Jurkat, Clone E6-1 (cell line): ENCODE results near the gene PRCD.
A peak's percentile ranks its signal among the peaks of the same experiment; 100 is the strongest.

ENCODE experiments used
- DNase-seq: peaks from one replicate; pipeline ENCODE4 v3.0.0-alpha.2; 2011; ENCODE audit warnings: low read depth, low spot score
- H3K4me3 ChIP-seq: 2 replicates; pipeline ENCODE4 v1.5.1; 2011; ENCODE audit warnings: mild to moderate bottlenecking, low read length, control low read depth, moderate library complexity

PRCD gene

GRCh38 chr17:76565728-76566612, 26.1 kb downstream of the PRCD start:
- no peak overlapping the region for H3K4me3 ChIP-seq
- DNase-seq: no peak

GRCh38 chr17:76566613-76566943, 26.7 kb downstream of the PRCD start:
- no peak for DNase-seq
- no peak overlapping the region for H3K4me3 ChIP-seq

- no peak overlapping the region for H3K4me3 ChIP-seq
- no peak for DNase-seq
These were observed 27.2 kb downstream of the PRCD start for GRCh38 chr17:76566988-76567431.

- no peak for DNase-seq
- H3K4me3 ChIP-seq: no peak overlapping the region
These were observed 28.0 kb downstream of the PRCD start for GRCh38 chr17:76567634-76568432.

GRCh38 chr17:76568811-76569221, 29.0 kb downstream of the PRCD start:
- DNase-seq: no peak
- no peak overlapping the region for H3K4me3 ChIP-seq

GRCh38 chr17:76569607-76570279, 29.9 kb downstream of the PRCD start:
- no peak for DNase-seq

GRCh38 chr17:76570457-76570856, 30.6 kb downstream of the PRCD start:
- DNase-seq: no peak
- no peak overlapping the region for H3K4me3 ChIP-seq

More at GRCh38 chr17:76569607-76570279, 29.9 kb downstream of the PRCD start:
- H3K4me3 ChIP-seq: no peak overlapping the region

- no peak for DNase-seq
- no peak overlapping the region for H3K4me3 ChIP-seq
These were observed 31.1 kb downstream of the PRCD start for GRCh38 chr17:76570877-76571471.

GRCh38 chr17:76572201-76572910, 32.5 kb downstream of the PRCD start:
- DNase-seq: peak; percentile 32
- no peak overlapping the region for H3K4me3 ChIP-seq

GRCh38 chr17:76573096-76573495, 33.3 kb downstream of the PRCD start:
- H3K4me3 ChIP-seq: no peak overlapping the region
- no peak for DNase-seq

GRCh38 chr17:76574166-76574565, 34.3 kb downstream of the PRCD start:
- H3K4me3 ChIP-seq: no peak overlapping the region
- no peak for DNase-seq

GRCh38 chr17:76575570-76575969, 35.7 kb downstream of the PRCD start:
- no peak overlapping the region for H3K4me3 ChIP-seq
- DNase-seq: no peak

GRCh38 chr17:76576189-76576588, 36.3 kb downstream of the PRCD start:
- DNase-seq: no peak
- no peak overlapping the region for H3K4me3 ChIP-seq

- no peak for DNase-seq
- no peak overlapping the region for H3K4me3 ChIP-seq
These were observed 38.0 kb downstream of the PRCD start for GRCh38 chr17:76577876-76578275.

GRCh38 chr17:76578376-76578775, 38.5 kb downstream of the PRCD start:
- no peak for DNase-seq
- no peak overlapping the region for H3K4me3 ChIP-seq

GRCh38 chr17:76579281-76579680, 39.4 kb downstream of the PRCD start:
- no peak for DNase-seq
- no peak overlapping the region for H3K4me3 ChIP-seq

GRCh38 chr17:76581515-76581914, 41.7 kb downstream of the PRCD start:
- no peak overlapping the region for H3K4me3 ChIP-seq

GRCh38 chr17:76582660-76583059, 42.8 kb downstream of the PRCD start:
- DNase-seq: no peak
- H3K4me3 ChIP-seq: no peak overlapping the region

More at GRCh38 chr17:76581515-76581914, 41.7 kb downstream of the PRCD start:
- no peak for DNase-seq
